ENCODE data around the gene PPL. TPM values are rescaled to one million over a fixed set of nuclear protein-coding genes. Genes with fewer than 3 reads are reported as not detected.

PPL gene
- total RNA-seq, 1 donor from 2014 or later, result 5.4 TPM

GRCh38 chr16:4888428-4889135 lies 48.4 kb downstream of the PPL start:
- DNase-seq (ENCODE audit: low read depth in 2 of 2), result no peak

DNA sequence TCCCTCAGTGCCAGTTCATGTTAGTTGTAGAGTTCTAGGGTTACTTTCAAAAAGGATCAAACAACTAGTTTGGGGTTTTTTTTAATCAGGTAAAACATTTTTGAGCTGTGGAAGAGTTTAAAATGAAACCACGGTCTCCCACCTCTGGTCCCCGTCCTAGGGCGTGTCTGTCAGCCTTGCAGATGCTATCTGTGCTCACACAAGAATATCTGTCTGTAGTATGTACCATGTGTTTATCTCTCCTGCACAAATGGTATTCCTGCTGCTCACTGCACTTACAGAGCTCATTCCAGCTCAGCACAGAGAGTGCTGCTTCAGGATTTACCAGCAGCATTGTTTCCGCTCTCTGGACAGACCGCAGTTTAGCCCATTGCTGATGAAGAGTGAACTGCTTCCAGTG lies 50.8 kb downstream of the PPL start:
- DNase-seq (ENCODE audit: low read depth in 2 of 2), result no peak

- DNase-seq (ENCODE audit: low read depth in 2 of 2), result no peak
These were observed 51.7 kb downstream of the PPL start for GRCh38 chr16:4884972-4885874.

GRCh38 chr16:4884209-4884608 lies 52.7 kb downstream of the PPL start:
- no peak for DNase-seq (ENCODE audit: low read depth in 2 of 2)

- DNase-seq (ENCODE audit: low read depth in 2 of 2), result no peak
These were observed 53.4 kb downstream of the PPL start for GRCh38 chr16:4883501-4883900.

DNA sequence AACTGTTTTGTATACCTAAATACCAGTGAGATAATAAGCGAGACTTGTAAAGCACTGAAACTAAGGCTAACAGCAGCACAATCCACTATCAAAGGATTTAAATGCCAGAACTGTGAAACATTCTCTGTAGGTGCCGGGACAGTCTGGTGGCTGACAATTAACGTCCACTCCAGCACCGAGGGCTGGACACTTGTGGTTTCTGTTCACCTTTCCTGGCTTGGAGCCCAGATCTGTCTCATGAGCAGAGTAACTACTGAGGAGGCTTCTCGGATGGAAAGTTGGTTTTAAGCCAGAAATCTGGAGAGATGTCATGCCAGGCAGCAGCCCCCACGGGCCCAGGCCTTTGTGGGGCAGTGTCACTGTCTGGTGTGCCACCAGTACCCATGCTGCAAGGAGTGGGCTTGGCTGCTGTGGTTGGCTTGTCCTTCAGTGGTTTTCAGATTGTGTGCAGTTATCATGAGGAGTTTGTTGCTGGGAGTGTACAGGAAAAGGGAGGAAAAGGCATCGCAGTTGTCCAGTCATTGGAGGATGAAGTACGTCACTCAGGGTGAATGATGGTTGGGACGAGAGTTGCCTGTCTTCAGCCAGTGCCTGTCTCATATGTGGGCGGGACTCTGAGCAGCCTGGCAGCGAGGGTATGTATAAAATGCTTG lies 54.2 kb downstream of the PPL start:
- DNase-seq (ENCODE audit: low read depth in 2 of 2), result peak; percentile 45 to 77

DNA sequence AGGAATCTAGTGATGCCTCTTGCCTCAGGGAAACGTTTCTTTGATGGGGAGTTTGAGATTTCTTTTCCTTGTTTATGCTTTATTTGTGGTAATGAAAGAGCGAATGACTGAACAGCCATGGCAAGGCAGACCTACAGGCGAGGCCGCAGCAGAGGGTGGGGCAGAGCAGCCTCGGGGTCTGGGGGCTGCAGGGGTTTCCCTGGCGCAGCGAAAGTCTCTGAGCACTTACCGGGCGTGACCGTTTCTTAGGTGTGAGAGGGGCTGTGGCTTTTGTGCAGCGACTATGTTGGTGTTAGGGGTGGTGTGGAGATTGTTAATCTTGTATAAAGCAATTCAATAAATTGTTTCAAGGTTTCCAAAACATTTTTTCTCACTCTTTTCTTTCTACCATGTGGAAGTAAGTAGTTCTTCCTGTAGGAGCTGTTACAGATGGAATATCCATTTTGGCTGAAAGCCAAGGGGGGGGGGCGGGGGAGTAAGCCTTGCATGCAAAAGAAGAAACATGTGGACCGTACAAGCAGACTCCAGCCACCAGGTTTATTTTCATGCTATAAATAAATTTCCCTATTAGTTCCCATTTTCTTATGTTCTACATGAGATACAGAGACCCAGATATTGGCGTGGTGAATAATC lies 54.8 kb downstream of the PPL start:
- DNase-seq (ENCODE audit: low read depth in 2 of 2), result peak; percentile 53 to 61

GRCh38 chr16:4880006-4880580 lies 56.9 kb downstream of the PPL start:
- DNase-seq (ENCODE audit: low read depth in 2 of 2), result no peak

- DNase-seq (ENCODE audit: low read depth in 2 of 2), result no peak
These were observed 57.9 kb downstream of the PPL start for GRCh38 chr16:4879049-4879448.

DNA sequence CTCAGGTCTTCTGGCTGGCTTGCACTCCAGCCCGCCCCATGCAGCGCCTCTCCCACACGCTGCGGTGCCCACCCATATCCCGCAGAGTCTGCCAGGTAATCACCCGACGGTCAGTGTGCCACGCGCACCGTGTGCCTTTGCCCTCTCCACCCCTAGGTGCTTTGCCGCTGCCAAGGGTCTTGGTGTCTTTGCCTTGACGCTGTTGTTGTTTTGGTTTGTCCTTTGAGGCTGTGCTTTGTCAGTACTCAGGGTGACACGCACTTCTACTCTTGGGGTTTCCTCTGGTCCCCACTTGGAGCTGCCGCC lies 59.6 kb downstream of the PPL start:
- no peak for DNase-seq (ENCODE audit: low read depth in 2 of 2)

DNA sequence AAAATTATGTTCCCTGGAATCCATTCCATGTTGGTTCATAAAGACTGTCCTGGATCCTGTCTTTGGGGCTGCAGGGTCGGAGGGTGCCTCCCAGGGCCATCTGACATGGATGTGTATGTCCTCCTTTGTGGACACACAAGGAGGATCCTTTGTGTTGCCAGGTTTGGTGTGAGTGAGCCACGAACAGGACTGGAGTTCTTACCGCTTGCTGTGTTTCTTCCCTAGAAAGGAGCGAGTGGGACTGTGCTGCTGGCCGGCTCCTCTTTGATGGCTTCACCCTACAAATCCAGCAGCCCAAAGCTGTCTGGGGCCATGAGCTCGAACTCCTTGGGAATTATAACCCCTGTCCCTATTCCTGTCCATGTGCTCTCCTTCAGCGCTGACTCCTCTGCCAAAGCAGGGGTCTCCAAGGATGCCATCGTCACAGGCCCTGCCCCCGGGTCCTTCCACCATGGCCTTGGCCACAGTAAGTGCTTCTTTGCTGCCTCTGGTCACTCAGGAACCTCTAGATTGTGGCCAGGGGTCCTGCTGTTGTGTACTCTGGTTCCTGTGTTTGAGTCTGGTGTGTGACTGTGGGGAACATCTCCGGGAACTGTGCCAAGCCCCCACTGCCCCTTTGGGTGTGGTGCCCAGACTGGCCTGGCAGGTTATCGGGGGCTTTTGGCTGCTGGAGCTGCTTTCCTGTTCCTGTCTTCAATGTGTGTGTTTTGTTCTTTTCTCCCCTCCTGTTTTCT lies 60.1 kb downstream of the PPL start:
- DNase-seq (ENCODE audit: low read depth in 2 of 2), result no peak

GRCh38 chr16:4874666-4875065 lies 62.3 kb downstream of the PPL start:
- DNase-seq (ENCODE audit: low read depth in 2 of 2), result no peak

GRCh38 chr16:4873091-4873490 lies 63.9 kb downstream of the PPL start:
- DNase-seq (ENCODE audit: low read depth in 2 of 2), result no peak

- no peak for DNase-seq (ENCODE audit: low read depth in 2 of 2)
These were observed 65.9 kb downstream of the PPL start for GRCh38 chr16:4871071-4871470.

- DNase-seq (ENCODE audit: low read depth in 2 of 2), result no peak
These were observed 66.7 kb downstream of the PPL start for GRCh38 chr16:4870138-4870671.

DNA sequence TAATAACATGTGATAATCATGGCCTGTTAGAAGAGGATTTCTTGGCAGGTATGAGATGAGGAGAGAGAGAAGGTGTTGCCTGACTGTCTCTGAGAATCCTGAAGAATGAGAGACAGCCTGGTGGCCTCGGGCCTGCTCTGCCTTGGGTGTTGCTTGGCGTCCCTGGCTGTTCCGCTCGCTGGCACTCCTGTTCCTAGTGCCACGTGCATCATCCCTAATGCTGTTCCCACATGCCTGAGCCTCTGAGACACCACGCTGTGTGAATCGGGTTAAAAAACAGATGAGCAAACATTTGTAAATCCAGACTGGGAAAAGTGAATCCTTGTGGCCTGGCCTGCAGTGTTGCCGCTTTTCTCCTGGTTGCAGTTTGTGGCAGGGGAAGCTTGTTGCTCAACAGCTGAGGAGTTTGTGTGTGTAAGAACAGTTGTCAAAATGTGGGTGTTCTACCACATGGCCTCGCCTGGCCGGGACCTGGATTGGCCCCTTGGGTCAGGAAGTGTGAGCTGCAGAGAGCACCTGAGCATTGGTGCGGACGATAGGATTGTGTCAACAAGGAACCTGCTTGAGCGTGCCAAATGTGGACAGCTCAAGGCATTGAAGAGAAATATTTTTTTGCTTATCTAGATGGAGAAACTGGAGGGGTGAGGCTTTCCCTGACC lies 67.7 kb downstream of the PPL start:
- DNase-seq (ENCODE audit: low read depth in 2 of 2), result no peak

GRCh38 chr16:4868535-4868934 lies 68.4 kb downstream of the PPL start:
- no peak for DNase-seq (ENCODE audit: low read depth in 2 of 2)

DNA sequence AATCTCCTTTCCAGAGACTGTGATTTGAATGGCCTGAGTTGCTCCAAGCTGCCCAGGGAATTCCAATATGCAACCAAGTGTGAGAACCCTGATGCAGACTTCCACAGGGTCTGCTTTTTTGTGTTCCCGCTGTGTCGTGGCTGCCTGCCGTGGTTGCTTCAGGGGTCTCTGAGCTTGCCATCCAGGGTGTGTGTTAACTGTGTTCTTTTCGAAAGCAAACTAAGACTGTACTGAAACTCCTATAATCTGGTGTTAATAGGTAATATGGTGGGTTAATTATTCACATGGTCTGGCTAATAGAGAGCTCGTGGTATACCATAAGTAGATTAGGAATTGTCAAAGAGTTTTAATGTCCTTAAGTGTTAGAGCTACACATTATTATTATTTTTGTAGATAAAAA lies 68.9 kb downstream of the PPL start:
- DNase-seq (ENCODE audit: low read depth in 2 of 2), result no peak

- no peak for DNase-seq (ENCODE audit: low read depth in 2 of 2)
These were observed 70.4 kb downstream of the PPL start for GRCh38 chr16:4866586-4866985.

DNA sequence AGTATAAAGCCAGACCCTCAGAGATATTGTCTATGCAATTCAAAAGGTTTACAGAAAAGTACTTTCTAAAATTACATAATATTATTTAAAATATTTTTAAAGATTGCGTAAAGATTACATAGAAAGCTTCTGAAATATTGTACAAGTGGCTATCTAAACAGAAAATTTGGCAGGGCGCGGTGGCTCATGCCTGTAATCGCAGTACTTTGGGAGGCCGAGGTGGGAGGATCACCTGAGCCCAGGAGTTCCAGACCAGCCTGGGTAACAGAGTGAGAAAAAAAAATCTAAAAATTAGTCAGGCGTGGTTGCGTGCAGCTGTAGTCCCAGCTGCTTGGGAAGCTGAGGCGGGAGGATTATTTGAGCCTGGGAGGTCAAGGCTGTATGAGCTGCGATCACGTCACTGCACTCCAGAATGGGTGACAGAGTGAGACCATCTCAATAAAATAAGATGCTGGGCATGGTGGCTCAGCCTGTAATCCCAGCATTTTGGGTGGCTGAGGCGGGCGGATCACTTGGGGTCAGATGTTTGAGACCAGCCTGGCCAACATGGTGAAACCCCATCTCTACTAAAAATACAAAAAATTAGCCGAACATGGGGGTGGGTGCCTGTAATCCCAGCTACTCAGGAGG lies 71.6 kb downstream of the PPL start:
- DNase-seq (ENCODE audit: low read depth in 2 of 2), result no peak
